Parathyroid adenoma (tissue), 2 donors: ENCODE data around the gene HDAC9.

Source experiments
- H2AFZ ChIP-seq: fragments of 300-600 bp; sonication (generic); one replicate; pipeline ENCODE4 v1.7.0; 2017; ENCODE audit warnings: antibody characterized with exemption, mild to moderate bottlenecking
- H3K27ac ChIP-seq: fragments of 300-600 bp; sonication (generic); one replicate; pipeline ENCODE4 v1.7.0; 2017
- H3K27me3 ChIP-seq: fragments of 300-600 bp; sonication (generic); one replicate; pipeline ENCODE4 v1.7.0; 2017; ENCODE audit warnings: low read length; ENCODE audit not compliant: control insufficient read depth, insufficient read depth
- H3K36me3 ChIP-seq: fragments of 300-600 bp; sonication (generic); one replicate; pipeline ENCODE4 v1.7.0; 2017; ENCODE audit warnings: low read length; ENCODE audit not compliant: control insufficient read depth, insufficient read depth
- H3K4me1 ChIP-seq: fragments of 300-600 bp; sonication (generic); one replicate; pipeline ENCODE4 v1.7.0; 2017; ENCODE audit warnings: control low read depth
- H3K4me2 ChIP-seq: fragments of 300-600 bp; sonication (generic); one replicate; pipeline ENCODE4 v1.7.0; 2017; ENCODE audit warnings: low read length
- H3K4me3 ChIP-seq: fragments of 300-600 bp; sonication (generic); one replicate; pipeline ENCODE4 v1.7.0; 2017; ENCODE audit warnings: low read depth, low read length
- H3K79me2 ChIP-seq: fragments of 300-600 bp; sonication (generic); one replicate; pipeline ENCODE4 v1.7.0; 2017; ENCODE audit warnings: control low read depth
- H3K9ac ChIP-seq: fragments of 300-600 bp; sonication (generic); one replicate; pipeline ENCODE4 v1.7.0; 2017; ENCODE audit warnings: mild to moderate bottlenecking
- H3K9me3 ChIP-seq: fragments of 300-600 bp; sonication (generic); one replicate; pipeline ENCODE4 v1.7.0; 2017; ENCODE audit warnings: low read length; ENCODE audit not compliant: control insufficient read depth
- CTCF ChIP-seq: fragments of 300-600 bp; sonication (generic); IDR thresholded peaks from one replicate; pipeline ENCODE4 v1.7.0; 2017; ENCODE audit warnings: antibody characterized with exemption, mild to moderate bottlenecking
- donor health status: primary hyperparathyroidism.

The HDAC9 gene

GRCh38 chr7:18872344-18872743 is 376.8 kb downstream of the HDAC9 start:
- Histone ChIP-seq H3K4me1 (no peaks in the 10 kb centered on the region), H2AFZ (no peak overlapping the region), H3K9me3 (no peaks in the 10 kb centered on the region), H3K27me3 (no peaks in the 10 kb centered on the region), H3K4me2 (no peak overlapping the region), H3K36me3 (no peaks in the 10 kb centered on the region), H3K27ac (no peak overlapping the region), H3K79me2 (no peaks in the 10 kb centered on the region), H3K4me3 (no peak overlapping the region), H3K9ac (no peak overlapping the region)
- no peak for TF ChIP-seq CTCF

GRCh38 chr7:18873734-18874336 is 378.3 kb downstream of the HDAC9 start:
- Histone ChIP-seq H3K4me3 (no peak overlapping the region), H3K9ac (no peak overlapping the region), H3K27ac (no peak overlapping the region), H3K36me3 (no peaks in the 10 kb centered on the region), H3K4me1 (no peaks in the 10 kb centered on the region), H2AFZ (no peak overlapping the region), H3K9me3 (no peaks in the 10 kb centered on the region), H3K27me3 (no peaks in the 10 kb centered on the region), H3K79me2 (no peaks in the 10 kb centered on the region), H3K4me2 (no peak overlapping the region)
- no peak for TF ChIP-seq CTCF

- H3K36me3 ChIP-seq, result no peaks in the 10 kb centered on the region
- H3K4me3 ChIP-seq, result no peak overlapping the region
- TF ChIP-seq CTCF, result no peak
Observed at GRCh38 chr7:18874880-18875279, 379.3 kb downstream of the HDAC9 start.

GRCh38 chr7:18877874-18878273 is 382.3 kb downstream of the HDAC9 start:
- Histone ChIP-seq H3K4me1 (no peaks in the 10 kb centered on the region), H3K36me3 (no peaks in the 10 kb centered on the region), H2AFZ (no peak overlapping the region), H3K79me2 (no peaks in the 10 kb centered on the region), H3K4me3 (no peak overlapping the region), H3K9ac (no peak overlapping the region), H3K27me3 (no peaks in the 10 kb centered on the region), H3K4me2 (no peak overlapping the region), H3K27ac (no peak overlapping the region), H3K9me3 (no peaks in the 10 kb centered on the region)
- no peak for TF ChIP-seq CTCF

More at GRCh38 chr7:18874880-18875279, 379.3 kb downstream of the HDAC9 start:
- Histone ChIP-seq H3K27ac (no peak overlapping the region), H3K9ac (no peak overlapping the region), H3K9me3 (no peaks in the 10 kb centered on the region), H3K4me2 (no peak overlapping the region), H3K4me1 (no peaks in the 10 kb centered on the region), H3K27me3 (no peaks in the 10 kb centered on the region), H2AFZ (no peak overlapping the region), H3K79me2 (no peaks in the 10 kb centered on the region)

- Histone ChIP-seq H3K79me2 (no peaks in the 10 kb centered on the region), H3K36me3 (no peaks in the 10 kb centered on the region), H3K4me3 (no peak overlapping the region), H3K9me3 (no peaks in the 10 kb centered on the region), H2AFZ (no peak overlapping the region), H3K4me1 (no peaks in the 10 kb centered on the region), H3K27me3 (no peaks in the 10 kb centered on the region), H3K4me2 (no peak overlapping the region), H3K27ac (no peak overlapping the region), H3K9ac (no peak overlapping the region)
- TF ChIP-seq CTCF, result no peak
Observed at GRCh38 chr7:18886832-18887231, 391.3 kb downstream of the HDAC9 start.
